HG02870 (cell line): ENCODE data around the gene LILRA1.
"Not testable (repeated sequence)": the region's sequence is repeated elsewhere in the genome, so short reads cannot be mapped to it uniquely, and the experiment has no call there.

Source experiments
- ATAC-seq: cut with Tn5 transposase; IDR thresholded peaks from one replicate; pipeline ENCODE4 v1.9.1; 2021; ENCODE audit warnings: mild to moderate bottlenecking, moderate library complexity; ENCODE audit not compliant: unreplicated experiment

Gene LILRA1

GRCh38 chr19:54593445-54593844 is at the start of gene LILRA1:
LILRA1 (plus strand) TSS chr19:54593632; CDS start chr19:54594245, 613 bp downstream.
- ATAC-seq = not testable (repeated sequence)

DNA sequence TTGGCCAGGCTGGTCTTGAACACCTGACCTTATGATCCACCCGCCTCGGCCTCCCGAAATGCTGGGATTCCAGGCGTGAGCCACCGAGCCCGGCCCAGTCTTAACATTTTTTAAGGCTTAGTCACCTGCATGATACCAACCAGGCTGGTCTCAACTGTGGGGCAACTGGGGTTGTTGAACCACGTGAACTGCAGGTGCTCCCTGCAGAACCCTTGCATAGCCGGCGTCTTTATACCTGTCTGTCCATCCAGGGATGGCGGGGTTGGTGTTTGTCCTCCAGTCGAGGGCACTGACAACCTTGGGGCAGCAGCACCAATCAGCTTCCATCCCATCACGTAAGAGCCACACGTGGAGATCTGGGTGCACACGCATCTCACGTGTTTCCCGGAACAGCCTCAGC is 44.6 kb upstream of the LILRA1 start:
- ATAC-seq = no peak

DNA sequence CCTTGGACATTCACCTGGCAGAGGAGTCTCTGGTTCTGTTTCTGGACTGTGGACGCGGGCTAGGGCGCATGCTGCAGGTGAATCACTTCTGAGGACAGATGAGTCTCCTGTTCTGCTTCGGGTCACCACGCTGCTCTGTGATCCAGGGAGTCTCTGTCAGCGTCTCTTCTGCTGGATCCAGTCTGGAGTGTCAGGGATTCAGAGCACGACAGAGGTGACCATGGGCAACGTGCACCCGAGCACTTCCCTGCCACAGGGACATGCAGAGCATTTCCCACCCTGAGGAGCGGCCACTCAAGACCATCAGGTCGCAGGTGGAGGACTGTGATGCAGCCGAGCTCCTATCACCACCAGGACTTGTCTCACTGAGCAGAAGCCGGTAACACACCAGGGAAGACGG is 44.2 kb upstream of the LILRA1 start:
- no peak for ATAC-seq

- no peak for ATAC-seq
Observed at GRCh38 chr19:54551293-54551692, 42.1 kb upstream of the LILRA1 start.

- ATAC-seq = no peak
Observed at GRCh38 chr19:54551950-54552912, 41.2 kb upstream of the LILRA1 start.

GRCh38 chr19:54552913-54553310 is 40.5 kb upstream of the LILRA1 start:
- no peak for ATAC-seq

- no peak for ATAC-seq
Observed at GRCh38 chr19:54554006-54554405, 39.4 kb upstream of the LILRA1 start.

DNA sequence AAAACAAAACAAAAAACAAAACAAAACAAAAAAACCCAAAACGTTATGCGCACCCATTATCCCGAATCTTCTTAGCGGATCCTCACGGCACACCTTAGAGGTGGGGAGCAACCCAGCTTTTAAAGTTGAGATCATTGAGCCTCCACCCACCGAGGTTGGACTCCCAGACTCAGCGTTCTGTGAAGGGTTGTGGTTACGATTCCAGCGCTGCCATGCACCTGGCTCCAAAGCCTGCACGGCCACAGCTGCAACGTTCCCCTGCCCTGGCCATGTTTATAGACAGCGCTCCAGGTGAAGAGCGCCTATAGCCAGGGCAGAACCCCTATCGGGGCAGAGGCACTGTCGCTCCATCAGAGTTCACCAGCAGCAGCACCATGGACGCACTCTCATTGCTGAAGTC is 38.5 kb upstream of the LILRA1 start:
- ATAC-seq = no peak

- ATAC-seq = no peak
Observed at GRCh38 chr19:54556194-54556593, 37.2 kb upstream of the LILRA1 start.

DNA sequence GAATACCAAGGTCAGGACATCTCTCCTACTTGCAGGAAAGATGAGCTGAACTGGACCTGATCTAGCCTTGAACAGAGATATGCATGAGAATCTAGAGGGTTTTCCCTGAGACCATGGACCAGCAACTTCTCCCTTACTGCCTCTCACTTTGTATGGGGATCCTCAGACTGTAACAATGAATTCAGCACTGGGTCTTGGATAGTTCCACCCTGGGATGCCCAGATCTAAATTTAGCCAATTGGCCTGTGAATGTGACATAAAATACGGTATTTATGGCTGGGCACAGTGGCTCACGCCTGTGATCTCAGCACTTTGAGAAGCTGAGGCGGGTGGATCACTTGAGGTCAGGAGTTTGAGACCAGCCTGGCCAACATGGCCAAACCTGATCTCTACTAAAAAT is 35.1 kb upstream of the LILRA1 start:
- no peak for ATAC-seq

DNA sequence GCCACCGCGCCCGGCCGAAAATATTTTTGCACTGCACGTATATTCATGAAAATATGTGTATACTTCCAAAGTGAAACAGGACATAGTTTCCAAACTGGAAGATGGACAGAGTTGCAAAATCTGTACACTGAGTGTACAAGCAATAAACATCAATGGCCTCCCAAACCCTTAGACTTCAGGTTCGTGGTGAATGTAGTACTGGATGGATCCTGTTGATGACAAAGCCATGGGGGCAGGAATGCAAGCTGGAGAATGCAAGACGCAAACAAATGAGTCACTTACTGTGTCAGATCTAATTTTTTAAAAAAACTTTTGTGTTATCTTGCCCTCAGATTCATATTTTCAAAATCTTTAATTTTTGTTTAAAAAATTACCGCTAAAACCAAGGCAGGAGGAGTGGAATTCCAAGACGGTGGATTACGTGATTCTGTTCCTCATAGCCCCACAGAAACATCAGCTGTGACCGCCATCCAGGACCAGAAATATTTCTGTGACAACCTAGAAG is 32.5 kb upstream of the LILRA1 start:
- ATAC-seq = no peak

DNA sequence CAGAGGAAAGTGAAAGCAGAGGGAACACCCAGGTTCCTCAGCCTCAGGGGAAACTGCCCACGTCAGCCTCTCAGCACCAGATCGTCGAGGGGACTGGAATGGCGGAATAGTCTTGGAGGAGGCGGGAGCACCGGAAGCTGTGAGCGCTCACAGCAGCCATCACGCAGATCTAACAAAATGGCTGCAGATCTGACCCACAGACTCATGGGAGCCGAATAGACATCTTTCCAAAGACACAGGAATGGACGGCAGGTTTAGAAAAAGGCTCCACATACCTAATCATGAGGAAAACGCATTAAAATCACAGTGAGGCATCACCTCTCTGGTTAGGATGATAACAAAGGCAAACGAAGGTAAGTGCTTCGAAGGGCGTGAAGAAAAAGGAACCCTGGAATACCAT is 31.6 kb upstream of the LILRA1 start:
- ATAC-seq = no peak

- not testable (repeated sequence) for ATAC-seq
Observed at GRCh38 chr19:54563206-54563605, 30.2 kb upstream of the LILRA1 start.

- no peak for ATAC-seq
Observed at GRCh38 chr19:54570316-54570715, 23.1 kb upstream of the LILRA1 start.

DNA sequence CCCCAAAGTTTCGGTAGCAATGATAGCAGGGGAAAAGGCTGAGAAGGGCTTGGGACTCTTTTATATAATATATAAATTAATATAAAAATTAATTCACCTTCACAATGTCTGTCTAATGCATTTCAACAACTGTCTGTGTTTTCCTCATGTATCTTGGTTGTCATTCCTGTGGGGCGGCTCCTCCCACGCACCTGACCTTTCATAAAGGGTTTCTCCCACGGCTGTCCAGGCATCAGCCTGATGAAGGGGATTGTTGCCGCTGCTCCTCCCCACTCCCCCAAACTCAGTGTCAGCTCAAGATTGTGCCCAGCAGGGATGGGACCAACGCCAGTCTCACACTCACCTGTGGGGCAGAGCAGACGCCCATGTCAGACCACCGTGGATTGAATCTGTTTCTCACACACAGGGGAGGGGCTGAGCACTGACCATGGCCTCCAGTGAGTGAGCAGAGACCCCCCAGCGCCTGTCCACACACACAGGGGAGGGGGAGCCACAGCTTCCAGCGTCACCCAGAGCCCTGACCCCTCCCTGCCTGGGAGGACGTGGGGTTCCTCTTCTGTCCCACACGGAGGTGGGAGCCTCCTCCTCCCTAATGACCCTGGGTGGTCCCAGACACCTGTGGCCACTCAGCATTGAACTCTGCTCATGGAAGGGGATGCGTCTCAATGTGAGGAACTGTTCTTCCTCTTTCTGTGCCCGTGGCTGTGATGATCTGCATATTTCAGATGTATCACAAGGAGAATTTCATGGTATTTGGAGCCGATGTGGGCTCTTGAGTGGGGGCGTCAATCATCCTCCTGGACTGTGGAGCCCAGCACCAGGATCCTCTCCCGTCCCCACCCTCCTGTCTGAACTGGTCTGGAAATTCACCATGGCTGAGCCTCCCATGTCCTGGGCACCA is 21.5 kb upstream of the LILRA1 start:
- not testable (repeated sequence) for ATAC-seq

GRCh38 chr19:54572696-54573311 is 20.6 kb upstream of the LILRA1 start:
- no peak for ATAC-seq

DNA sequence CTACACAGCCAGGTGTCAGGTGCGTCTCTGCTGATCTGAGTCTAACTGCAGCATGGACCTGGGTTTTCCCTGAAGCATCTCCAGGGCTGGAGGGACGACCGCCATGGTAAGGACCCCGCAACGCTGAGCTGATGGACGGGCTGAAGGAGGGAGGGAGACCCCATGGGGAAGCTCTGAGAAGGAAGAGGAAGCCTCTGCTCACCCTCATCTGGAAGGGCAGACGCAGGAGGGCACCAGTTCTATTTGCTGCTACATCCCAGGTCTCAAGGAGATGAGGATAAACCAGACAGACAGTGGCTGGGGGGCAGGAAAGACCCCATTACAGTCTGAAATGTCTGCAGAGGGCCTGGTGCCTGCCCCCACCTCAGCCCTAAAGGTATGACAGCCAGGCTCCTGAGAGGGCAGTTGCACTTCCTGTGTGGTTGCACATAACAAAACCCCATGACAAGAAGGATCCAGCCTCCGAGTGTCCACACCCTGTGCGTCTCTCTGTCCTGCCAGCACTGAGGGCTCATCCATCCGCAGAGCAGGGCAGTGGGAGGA is 20.0 kb upstream of the LILRA1 start, which contains the start of gene LILRA2:
Gene LILRA2, plus strand, starts transcription at position 461 of the 543 bp plus-strand sequence. CDS start 89 bp downstream, outside the sequence.
- no peak for ATAC-seq

DNA sequence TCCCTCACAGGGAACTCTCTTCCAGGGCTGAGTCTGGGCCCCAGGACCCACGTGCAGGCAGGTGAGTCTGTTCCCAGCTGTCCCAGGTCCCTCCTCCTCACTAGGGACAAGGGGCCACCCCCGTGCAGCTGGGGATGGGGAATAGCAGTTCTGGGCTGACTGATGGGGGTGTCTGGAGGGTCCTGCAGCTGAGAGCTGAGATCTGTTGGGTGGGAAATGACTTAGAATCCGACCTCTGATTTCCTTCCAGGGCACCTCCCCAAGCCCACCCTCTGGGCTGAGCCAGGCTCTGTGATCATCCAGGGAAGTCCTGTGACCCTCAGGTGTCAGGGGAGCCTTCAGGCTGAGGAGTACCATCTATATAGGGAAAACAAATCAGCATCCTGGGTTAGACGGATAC is 19.4 kb upstream of the LILRA1 start:
- no peak for ATAC-seq

DNA sequence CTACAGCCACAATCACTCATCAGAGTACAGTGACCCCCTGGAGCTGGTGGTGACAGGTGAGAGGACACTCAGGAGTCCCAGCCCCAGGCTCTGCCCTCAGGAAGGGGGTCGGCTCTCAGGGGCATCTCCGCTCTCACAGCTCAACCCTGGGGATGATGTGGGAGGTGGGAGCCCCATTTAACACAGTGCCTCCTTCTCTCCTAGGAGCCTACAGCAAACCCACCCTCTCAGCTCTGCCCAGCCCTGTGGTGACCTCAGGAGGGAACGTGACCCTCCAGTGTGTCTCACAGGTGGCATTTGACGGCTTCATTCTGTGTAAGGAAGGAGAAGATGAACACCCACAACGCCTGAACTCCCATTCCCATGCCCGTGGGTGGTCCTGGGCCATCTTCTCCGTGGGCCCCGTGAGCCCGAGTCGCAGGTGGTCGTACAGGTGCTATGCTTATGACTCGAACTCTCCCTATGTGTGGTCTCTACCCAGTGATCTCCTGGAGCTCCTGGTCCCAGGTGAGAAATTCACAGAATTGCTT is 18.8 kb upstream of the LILRA1 start:
- ATAC-seq = no peak

- ATAC-seq = not testable (repeated sequence)
Observed at GRCh38 chr19:54575205-54575604, 18.2 kb upstream of the LILRA1 start.
